ENCODE results near the gene GRK3. TPM values are rescaled to one million over a fixed set of nuclear protein-coding genes. Genes with fewer than 3 reads are reported as not detected.

The GRK3 gene
- total RNA-seq, 4 donors from 2014 or later = 2.0 to 12.4 (median 3.6) TPM

DNA sequence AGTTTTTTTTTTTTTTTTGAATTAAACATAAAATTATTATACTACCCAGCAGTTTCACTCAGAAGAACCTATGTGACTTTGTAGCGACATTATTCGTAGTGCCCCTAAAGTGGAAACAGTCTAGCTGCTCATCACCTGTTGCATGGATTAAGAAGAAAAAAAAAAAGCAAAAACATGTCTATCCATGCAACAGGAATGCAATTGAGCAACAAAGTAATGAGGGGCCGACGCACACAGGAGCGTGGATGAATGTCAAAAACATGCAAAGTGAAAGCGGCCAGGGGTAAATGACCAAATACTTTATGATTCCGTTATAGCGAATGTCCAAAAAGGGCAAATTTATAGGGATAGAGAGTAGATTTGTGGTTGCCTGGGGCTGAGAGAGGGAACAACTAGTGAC lies 193.8 kb downstream of the GRK3 start:
- Histone ChIP-seq H3K27me3 (no peaks in the 10 kb centered on the region), H3K4me1 (no peaks in the 10 kb centered on the region), H3K4me3 (no peak overlapping the region), H3K9me3 (no peaks in the 10 kb centered on the region), H3K36me3 (no peaks in the 10 kb centered on the region), H3K27ac (no peak overlapping the region)
- no peak for DNase-seq
- TF ChIP-seq, protein P1, sequence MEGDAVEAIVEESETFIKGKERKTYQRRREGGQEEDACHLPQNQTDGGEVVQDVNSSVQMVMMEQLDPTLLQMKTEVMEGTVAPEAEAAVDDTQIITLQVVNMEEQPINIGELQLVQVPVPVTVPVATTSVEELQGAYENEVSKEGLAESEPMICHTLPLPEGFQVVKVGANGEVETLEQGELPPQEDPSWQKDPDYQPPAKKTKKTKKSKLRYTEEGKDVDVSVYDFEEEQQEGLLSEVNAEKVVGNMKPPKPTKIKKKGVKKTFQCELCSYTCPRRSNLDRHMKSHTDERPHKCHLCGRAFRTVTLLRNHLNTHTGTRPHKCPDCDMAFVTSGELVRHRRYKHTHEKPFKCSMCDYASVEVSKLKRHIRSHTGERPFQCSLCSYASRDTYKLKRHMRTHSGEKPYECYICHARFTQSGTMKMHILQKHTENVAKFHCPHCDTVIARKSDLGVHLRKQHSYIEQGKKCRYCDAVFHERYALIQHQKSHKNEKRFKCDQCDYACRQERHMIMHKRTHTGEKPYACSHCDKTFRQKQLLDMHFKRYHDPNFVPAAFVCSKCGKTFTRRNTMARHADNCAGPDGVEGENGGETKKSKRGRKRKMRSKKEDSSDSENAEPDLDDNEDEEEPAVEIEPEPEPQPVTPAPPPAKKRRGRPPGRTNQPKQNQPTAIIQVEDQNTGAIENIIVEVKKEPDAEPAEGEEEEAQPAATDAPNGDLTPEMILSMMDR (IDR thresholded peaks at IDR 0.05) = no peak
- TF ChIP-seq POLR2A (IDR thresholded peaks at IDR 0.05) = no peak

DNA sequence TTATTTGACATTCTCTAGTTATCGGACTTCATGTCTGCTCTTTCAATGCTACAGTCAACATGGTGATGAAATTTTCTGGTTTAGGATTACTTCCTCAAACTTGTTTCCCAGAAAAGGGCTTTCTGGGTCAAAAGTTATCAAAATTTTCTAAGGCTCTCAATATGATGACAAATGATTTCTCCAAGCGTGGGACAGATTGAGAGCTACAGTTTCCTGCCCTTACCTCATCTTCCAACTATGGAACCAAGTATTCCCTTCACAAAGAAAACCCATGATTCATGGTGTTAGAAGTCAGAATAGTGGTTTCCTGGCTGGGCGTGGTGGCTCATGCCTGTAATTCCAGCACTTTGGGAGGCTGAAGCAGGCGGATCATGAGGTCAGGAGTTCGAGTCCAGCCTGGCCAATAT lies 195.4 kb downstream of the GRK3 start:
- no peaks in the 10 kb centered on the region for H3K4me1 ChIP-seq
- H3K4me3 ChIP-seq = no peak overlapping the region
- no peaks in the 10 kb centered on the region for H3K9me3 ChIP-seq
- no peak overlapping the region for H3K27ac ChIP-seq
- DNase-seq = no peak
- no peaks in the 10 kb centered on the region for H3K36me3 ChIP-seq
- TF ChIP-seq, protein P1 (IDR thresholded peaks at IDR 0.05) = no peak
- TF ChIP-seq POLR2A (IDR thresholded peaks at IDR 0.05) = no peak
- H3K27me3 ChIP-seq = no peaks in the 10 kb centered on the region

DNA sequence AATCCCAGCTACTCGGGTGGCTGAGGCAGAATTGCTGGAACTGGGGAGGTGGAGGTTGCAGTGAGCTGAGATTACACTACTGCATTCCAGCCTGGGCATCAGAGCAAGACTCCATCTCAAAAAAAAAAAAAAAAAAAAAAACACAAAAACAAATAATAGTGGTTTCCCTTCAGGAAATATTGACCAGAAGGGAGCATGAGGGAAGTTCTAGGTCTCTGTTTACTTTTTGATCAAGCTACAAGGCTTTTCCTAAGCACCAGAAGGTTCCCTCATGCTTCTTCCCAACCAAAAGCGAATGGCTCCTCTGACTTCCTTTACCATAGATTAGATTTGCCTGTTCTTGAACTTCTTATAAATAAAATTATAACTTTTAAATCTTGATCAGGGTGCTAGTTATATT lies 195.8 kb downstream of the GRK3 start:
- DNase-seq = no peak
- no peaks in the 10 kb centered on the region for H3K4me1 ChIP-seq
- H3K27me3 ChIP-seq = no peaks in the 10 kb centered on the region
- no peak for TF ChIP-seq POLR2A (IDR thresholded peaks at IDR 0.05)
- TF ChIP-seq, protein P1 (IDR thresholded peaks at IDR 0.05) = no peak
- H3K36me3 ChIP-seq = no peaks in the 10 kb centered on the region
- H3K9me3 ChIP-seq = no peaks in the 10 kb centered on the region
- H3K4me3 ChIP-seq = no peak overlapping the region
- H3K27ac ChIP-seq = no peak overlapping the region

DNA sequence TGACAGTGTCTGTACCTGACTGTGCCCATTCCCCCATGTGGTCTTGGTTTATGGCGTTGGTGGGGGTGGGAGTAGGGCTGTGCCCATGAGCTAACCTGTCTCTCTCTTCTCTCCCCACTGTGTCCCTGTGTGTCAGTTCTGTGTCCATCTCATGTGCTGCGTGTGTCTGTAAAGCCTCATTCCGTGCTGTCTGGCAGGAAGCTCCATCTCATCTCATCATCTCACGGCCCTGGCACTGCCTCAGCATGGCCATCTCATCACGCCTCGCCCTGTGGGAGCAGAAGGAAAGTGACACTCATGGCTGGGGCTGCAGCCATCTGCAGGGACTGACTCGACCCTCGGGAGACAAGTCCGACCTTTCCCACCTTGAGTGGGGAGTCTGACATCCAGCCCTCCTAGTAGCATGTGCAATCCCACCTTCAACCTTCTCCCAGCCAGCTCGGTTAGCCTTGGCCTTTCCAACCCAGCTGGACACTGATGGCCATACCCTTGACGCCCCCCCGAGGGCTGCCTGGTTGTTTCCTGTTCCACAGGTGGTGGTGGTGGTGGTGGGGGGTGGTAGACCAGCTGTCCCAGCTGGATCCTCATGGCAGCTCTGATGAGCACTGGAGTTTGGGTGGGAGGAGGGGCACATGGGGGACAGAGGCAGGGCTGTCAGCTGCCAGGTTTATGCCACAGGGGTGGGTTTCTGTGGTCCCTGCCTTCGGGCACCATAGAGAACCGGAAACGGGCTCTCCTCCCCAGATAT lies 196.5 kb downstream of the GRK3 start:
- H3K27me3 ChIP-seq = no peaks in the 10 kb centered on the region
- TF ChIP-seq, protein P1 (IDR thresholded peaks at IDR 0.05) = no peak
- no peak for TF ChIP-seq POLR2A (IDR thresholded peaks at IDR 0.05)
- H3K4me3 ChIP-seq = no peak overlapping the region
- H3K36me3 ChIP-seq = no peaks in the 10 kb centered on the region
- H3K4me1 ChIP-seq = no peaks in the 10 kb centered on the region
- no peak for DNase-seq
- no peak overlapping the region for H3K27ac ChIP-seq
- H3K9me3 ChIP-seq = peaks cover 0 to 3% (median 0%) of the 10 kb centered on the region in 4 donors

DNA sequence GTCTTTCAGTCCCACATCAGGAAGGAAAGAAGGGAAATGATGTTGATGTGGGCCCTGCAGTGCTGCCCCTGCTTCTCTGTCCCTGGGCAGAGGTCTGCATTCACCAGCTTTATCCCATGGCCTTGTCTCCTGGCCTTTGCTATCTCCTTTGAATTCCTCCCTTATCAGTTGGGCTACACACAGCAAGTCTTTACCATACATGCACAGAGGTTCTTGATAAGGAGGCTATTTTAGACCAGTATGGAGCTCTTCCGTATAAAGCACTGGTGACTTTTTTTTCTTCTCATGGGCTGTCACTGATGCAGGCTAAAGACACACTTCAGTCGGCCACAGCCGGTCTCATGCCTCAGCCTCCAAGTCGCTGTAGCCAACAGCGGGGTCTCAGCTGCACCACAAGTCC lies 197.7 kb downstream of the GRK3 start:
- no peak for DNase-seq
- no peak for TF ChIP-seq POLR2A (IDR thresholded peaks at IDR 0.05)
- TF ChIP-seq, protein P1 (IDR thresholded peaks at IDR 0.05) = no peak
- Histone ChIP-seq H3K27me3 (no peaks in the 10 kb centered on the region), H3K27ac (no peak overlapping the region), H3K4me3 (no peak overlapping the region), H3K36me3 (no peaks in the 10 kb centered on the region), H3K9me3 (peaks cover 0 to 9% (median 3%) of the 10 kb centered on the region in 4 donors), H3K4me1 (no peaks in the 10 kb centered on the region)

Measured in Peyer's patch (tissue), 4 donors.